Endodermal cell (in vitro differentiated cells): ENCODE results near the gene KLHL3. TPM values are rescaled to one million over a fixed set of nuclear protein-coding genes. Genes with fewer than 3 reads are reported as not detected.
A peak's percentile ranks its signal among the peaks of the same experiment; 100 is the strongest.

Source experiments
- DNase-seq: peaks from one replicate; pipeline ENCODE4 v3.0.0-alpha.2; 2017
- H3K27ac ChIP-seq: 2 replicates; pipeline ENCODE4 v1.5.1; 2013; ENCODE audit warnings: mild to moderate bottlenecking, low read depth, low read length, moderate library complexity
- H3K27me3 ChIP-seq: 2 replicates; pipeline ENCODE4 v1.6.1; 2013; ENCODE audit warnings: mild to moderate bottlenecking, low read length, moderate library complexity; ENCODE audit not compliant: insufficient read depth, control insufficient read depth, poor library complexity, severe bottlenecking
- H3K36me3 ChIP-seq: 2 replicates; pipeline ENCODE4 v1.7.0; 2013; ENCODE audit warnings: mild to moderate bottlenecking, low read length, moderate library complexity; ENCODE audit not compliant: control insufficient read depth, insufficient read depth
- H3K4me1 ChIP-seq: one replicate; pipeline ENCODE4 v1.7.0; 2013; ENCODE audit warnings: low read length; ENCODE audit not compliant: control insufficient read depth, insufficient read depth
- H3K4me3 ChIP-seq: 2 replicates; pipeline ENCODE4 v1.5.1; 2013; ENCODE audit warnings: mild to moderate bottlenecking, low read length, moderate library complexity
- H3K9ac ChIP-seq: 2 replicates; pipeline ENCODE4 v1.6.1; 2013; ENCODE audit warnings: mild to moderate bottlenecking, low read length, moderate library complexity; ENCODE audit not compliant: poor library complexity, severe bottlenecking; ENCODE audit errors: extremely low read depth
- H3K9me3 ChIP-seq: 2 replicates; pipeline ENCODE4 v1.6.1; 2013; ENCODE audit warnings: mild to moderate bottlenecking, low read length, moderate library complexity; ENCODE audit not compliant: control insufficient read depth
- H3K27ac Mint-ChIP-seq: 2 replicates; pipeline ENCODE4 v1.8.0; 2020; ENCODE audit warnings: mixed read lengths
- H3K27me3 Mint-ChIP-seq: 2 replicates; pipeline ENCODE4 v1.8.0; 2021; ENCODE audit warnings: mild to moderate bottlenecking, mixed read lengths; ENCODE audit not compliant: insufficient read depth
- H3K36me3 Mint-ChIP-seq: 2 replicates; pipeline ENCODE4 v1.8.0; 2020; ENCODE audit warnings: low read depth, mixed read lengths
- H3K4me1 Mint-ChIP-seq: 2 replicates; pipeline ENCODE4 v1.8.0; 2020; ENCODE audit warnings: mixed read lengths
- H3K4me3 Mint-ChIP-seq: 2 replicates; pipeline ENCODE4 v1.8.0; 2020; ENCODE audit warnings: mild to moderate bottlenecking, moderate library complexity, mixed read lengths
- H3K9me3 Mint-ChIP-seq: 2 replicates; pipeline ENCODE4 v1.8.0; 2020; ENCODE audit warnings: mild to moderate bottlenecking, mixed read lengths
- WGBS, 2 experiments: methylation state at CpG; one replicate each; pipeline versions ENCODE4 v1.1.5 to v1.1.7; 2013; ENCODE audit warnings: missing lambda C conversion rate in 2 of 2, mixed read lengths in 1 of 2; ENCODE audit not compliant: insufficient coverage in 1 of 2, insufficient read length in 1 of 2; 5-methylcytosine and 5-hydroxymethylcytosine counted together
- microRNA-seq: library from miRNA; unstranded; fragments of <30 nt; microRNA quantifications from one replicate; pipeline ENCODE4 v1.2.0, GENCODE V29; 2020; ENCODE audit warnings: borderline microRNAs expressed
- total RNA-seq, 2 donors: library from RNA; stranded (reverse); fragmentation: NEBNext Ultra II Directional in 1 of 2; extraction: Animal tissue kit (Norgen Biotek cat#: 25700) in 1 of 2; gene quantifications; 2 replicates in 1 of 2; 3 replicates in 1 of 2; pipeline ENCODE4 v1.2.1, GENCODE V29; 2021
- TF ChIP-seq, protein P1 (sequence below): fragments of 200-600 bp; sonication (generic); conservative IDR thresholded peaks from 2 replicates; pipeline ENCODE4 v1.5.0; 2021; ENCODE audit warnings: antibody characterized with exemption, mild to moderate bottlenecking

The KLHL3 gene
- total RNA-seq, 2 donors from 2014 or later = 17.5 to 19.4 TPM

DNA sequence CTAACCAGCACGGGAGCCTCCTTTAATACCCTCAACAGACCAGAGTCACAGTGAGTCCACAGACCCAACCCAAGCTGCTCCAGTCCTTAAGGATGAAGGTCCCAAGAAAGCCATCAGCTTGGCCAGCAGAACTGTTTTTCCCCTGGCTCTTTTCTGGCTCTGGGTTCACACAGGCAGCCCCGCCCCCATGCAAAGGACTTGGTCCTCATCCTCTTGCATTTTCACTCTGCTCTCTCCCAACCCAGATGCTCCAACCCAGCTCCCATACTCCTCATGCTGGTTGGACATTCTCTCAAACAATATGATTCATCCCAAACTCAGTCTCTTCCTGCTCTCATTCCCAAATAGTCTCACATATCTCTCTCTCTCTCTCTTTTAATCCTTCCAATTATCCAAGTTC lies 162.5 kb downstream of the KLHL3 start:
- Histone ChIP-seq H3K4me1 (no peaks in the 10 kb centered on the region), H3K27ac (no peak overlapping the region), H3K9ac (no peak overlapping the region), H3K4me3 (no peak overlapping the region), H3K27me3 (no peaks in the 10 kb centered on the region), H3K9me3 (no peaks in the 10 kb centered on the region), H3K36me3 (no peaks in the 10 kb centered on the region)
- TF ChIP-seq, protein P1, sequence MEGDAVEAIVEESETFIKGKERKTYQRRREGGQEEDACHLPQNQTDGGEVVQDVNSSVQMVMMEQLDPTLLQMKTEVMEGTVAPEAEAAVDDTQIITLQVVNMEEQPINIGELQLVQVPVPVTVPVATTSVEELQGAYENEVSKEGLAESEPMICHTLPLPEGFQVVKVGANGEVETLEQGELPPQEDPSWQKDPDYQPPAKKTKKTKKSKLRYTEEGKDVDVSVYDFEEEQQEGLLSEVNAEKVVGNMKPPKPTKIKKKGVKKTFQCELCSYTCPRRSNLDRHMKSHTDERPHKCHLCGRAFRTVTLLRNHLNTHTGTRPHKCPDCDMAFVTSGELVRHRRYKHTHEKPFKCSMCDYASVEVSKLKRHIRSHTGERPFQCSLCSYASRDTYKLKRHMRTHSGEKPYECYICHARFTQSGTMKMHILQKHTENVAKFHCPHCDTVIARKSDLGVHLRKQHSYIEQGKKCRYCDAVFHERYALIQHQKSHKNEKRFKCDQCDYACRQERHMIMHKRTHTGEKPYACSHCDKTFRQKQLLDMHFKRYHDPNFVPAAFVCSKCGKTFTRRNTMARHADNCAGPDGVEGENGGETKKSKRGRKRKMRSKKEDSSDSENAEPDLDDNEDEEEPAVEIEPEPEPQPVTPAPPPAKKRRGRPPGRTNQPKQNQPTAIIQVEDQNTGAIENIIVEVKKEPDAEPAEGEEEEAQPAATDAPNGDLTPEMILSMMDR = no peak
- no peaks in the 10 kb centered on the region for H3K36me3 Mint-ChIP-seq
- H3K27me3 Mint-ChIP-seq = peaks cover 12% of the 10 kb centered on the region
- H3K4me1 Mint-ChIP-seq = peaks cover 5% of the 10 kb centered on the region
- H3K4me3 Mint-ChIP-seq = no peak overlapping the region
- DNase-seq = no peak
- WGBS, 2 experiments = 83 to 92% methylated on average over 2 of the region's 2 CpGs
- no peak overlapping the region for H3K27ac Mint-ChIP-seq
- no peaks in the 10 kb centered on the region for H3K9me3 Mint-ChIP-seq

DNA sequence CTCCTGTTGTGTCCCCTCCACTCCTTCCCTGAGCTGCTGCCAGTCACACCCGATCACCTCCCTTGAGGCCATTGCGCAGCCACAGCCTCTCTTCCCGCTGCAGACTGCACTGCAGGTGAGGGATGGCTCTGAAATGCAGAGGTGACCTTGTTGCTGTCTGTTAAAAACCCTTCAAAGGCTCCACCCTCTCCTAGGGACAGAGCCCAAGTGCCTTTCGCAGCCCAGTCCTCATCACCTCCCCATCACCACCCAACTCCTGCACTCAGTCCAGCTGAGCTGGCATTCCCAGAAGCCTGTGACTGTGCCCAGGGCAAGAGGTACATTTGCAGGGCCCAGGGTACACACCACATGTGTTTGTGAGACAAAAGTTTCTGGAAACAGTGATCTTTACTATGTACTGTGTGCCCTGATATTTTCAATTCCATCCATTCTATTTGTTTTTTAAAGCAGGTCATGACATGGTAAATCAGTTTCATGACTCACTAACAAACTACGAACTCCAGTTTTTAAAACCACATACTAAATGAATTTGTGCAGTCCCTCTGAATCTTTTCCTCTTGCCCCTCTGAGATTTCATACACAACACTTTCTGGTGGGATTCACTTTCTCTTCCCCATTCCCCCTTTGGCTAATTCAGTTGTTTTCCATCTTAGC lies 163.7 kb downstream of the KLHL3 start:
- Mint-ChIP-seq H3K4me3 (no peak overlapping the region), H3K27ac (no peak overlapping the region), H3K9me3 (no peaks in the 10 kb centered on the region), H3K36me3 (no peaks in the 10 kb centered on the region), H3K27me3 (peaks cover 12% of the 10 kb centered on the region), H3K4me1 (peaks cover 5% of the 10 kb centered on the region)
- DNase-seq = no peak
- Histone ChIP-seq H3K36me3 (no peaks in the 10 kb centered on the region), H3K4me3 (no peak overlapping the region), H3K4me1 (no peaks in the 10 kb centered on the region), H3K9ac (no peak overlapping the region), H3K9me3 (no peaks in the 10 kb centered on the region), H3K27me3 (no peaks in the 10 kb centered on the region), H3K27ac (no peak overlapping the region)
- 94 to 100% methylated on average over 2 to 5 of the region's 5 CpGs for WGBS, 2 experiments
- TF ChIP-seq, protein P1 = no peak

DNA sequence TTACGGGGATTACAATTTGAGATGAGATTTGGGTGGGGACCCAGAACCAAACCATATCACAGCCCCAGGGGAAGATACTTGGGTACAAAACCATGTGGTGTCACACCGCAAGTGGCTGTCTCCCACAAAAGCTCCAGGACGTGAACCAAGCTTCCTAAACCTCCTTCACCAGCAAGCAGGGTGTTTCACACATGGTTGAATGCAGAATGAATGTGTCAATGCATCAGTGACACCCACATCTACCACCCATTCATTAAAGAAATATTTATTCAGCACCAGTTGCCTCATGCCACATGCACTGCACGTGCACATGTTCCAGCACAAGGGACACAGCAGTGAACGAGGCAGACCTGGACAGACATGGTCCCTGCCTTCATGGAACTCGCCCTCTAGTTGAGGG lies 165.8 kb downstream of the KLHL3 start:
- no peak for DNase-seq
- Histone ChIP-seq H3K27ac (no peak overlapping the region), H3K4me3 (no peak overlapping the region), H3K9me3 (no peaks in the 10 kb centered on the region), H3K4me1 (no peaks in the 10 kb centered on the region), H3K9ac (no peak overlapping the region), H3K36me3 (no peaks in the 10 kb centered on the region), H3K27me3 (no peaks in the 10 kb centered on the region)
- Mint-ChIP-seq H3K27ac (no peak overlapping the region), H3K4me3 (no peak overlapping the region), H3K36me3 (no peaks in the 10 kb centered on the region), H3K4me1 (peaks cover 5% of the 10 kb centered on the region), H3K27me3 (peaks cover 8% of the 10 kb centered on the region), H3K9me3 (no peaks in the 10 kb centered on the region)
- 87 to 100% methylated on average over 1 to 6 of the region's 6 CpGs for WGBS, 2 experiments
- TF ChIP-seq, protein P1 = no peak

Small RNA genes within 50 kb of the gene (microRNA-seq; reads per million reads assigned to microRNA genes)
- gene MIR874 = 141 reads per million, percentile 78 among the genes with 10 or more reads in this experiment

Other genes starting within 250 kb of the KLHL3 start
- gene SPOCK1, start 236.8 kb downstream of the KLHL3 start, total RNA-seq = 10 to 100 TPM; 25.8 to 39.8 TPM
- 10 to 100 TPM; 50.7 to 61.0 TPM for gene HNRNPA0, start 18.3 kb upstream of the KLHL3 start, total RNA-seq
- not detected for gene MYOT, start 131.8 kb upstream of the KLHL3 start, total RNA-seq
- gene PKD2L2, start 153.4 kb upstream of the KLHL3 start, total RNA-seq = not detected